Activated T-cell treated with anti-CD3 and anti-CD28 coated beads, Interleukin-2, amount 50 U/mL, for 4 hours (primary cell): ENCODE results near the gene SLC34A3. TPM values are rescaled to one million over a fixed set of nuclear protein-coding genes. Genes with fewer than 3 reads are reported as not detected.

Source experiments
- ATAC-seq, 2 donors: fragments of 200-7000 bp; cut with Tn5 transposase; one replicate each; pipeline ENCODE4 v1.10.0; 2021
- DNase-seq: peaks from one replicate; pipeline ENCODE4 v3.0.0-alpha.2; 2020
- H3K27me3 Mint-ChIP-seq: one replicate; pipeline ENCODE4 v1.8.0; 2021; ENCODE audit warnings: low read depth, mixed read lengths
- H3K36me3 Mint-ChIP-seq: one replicate; pipeline ENCODE4 v1.8.0; 2022; ENCODE audit warnings: mixed read lengths; ENCODE audit not compliant: insufficient read depth
- H3K4me1 Mint-ChIP-seq: one replicate; pipeline ENCODE4 v1.8.0; 2021; ENCODE audit warnings: low read depth, mixed read lengths
- H3K4me3 Mint-ChIP-seq: one replicate; pipeline ENCODE4 v1.8.0; 2021; ENCODE audit warnings: mild to moderate bottlenecking, moderate library complexity, mixed read lengths
- H3K9me3 Mint-ChIP-seq: one replicate; pipeline ENCODE4 v1.8.0; 2021; ENCODE audit warnings: mixed read lengths
- total RNA-seq, 3 donors: library from RNA; stranded (reverse); gene quantifications; one replicate each; pipeline ENCODE4 v1.2.1, GENCODE V29; 2021

SLC34A3 gene
- total RNA-seq, 3 donors from 2014 or later, result not detected

DNA sequence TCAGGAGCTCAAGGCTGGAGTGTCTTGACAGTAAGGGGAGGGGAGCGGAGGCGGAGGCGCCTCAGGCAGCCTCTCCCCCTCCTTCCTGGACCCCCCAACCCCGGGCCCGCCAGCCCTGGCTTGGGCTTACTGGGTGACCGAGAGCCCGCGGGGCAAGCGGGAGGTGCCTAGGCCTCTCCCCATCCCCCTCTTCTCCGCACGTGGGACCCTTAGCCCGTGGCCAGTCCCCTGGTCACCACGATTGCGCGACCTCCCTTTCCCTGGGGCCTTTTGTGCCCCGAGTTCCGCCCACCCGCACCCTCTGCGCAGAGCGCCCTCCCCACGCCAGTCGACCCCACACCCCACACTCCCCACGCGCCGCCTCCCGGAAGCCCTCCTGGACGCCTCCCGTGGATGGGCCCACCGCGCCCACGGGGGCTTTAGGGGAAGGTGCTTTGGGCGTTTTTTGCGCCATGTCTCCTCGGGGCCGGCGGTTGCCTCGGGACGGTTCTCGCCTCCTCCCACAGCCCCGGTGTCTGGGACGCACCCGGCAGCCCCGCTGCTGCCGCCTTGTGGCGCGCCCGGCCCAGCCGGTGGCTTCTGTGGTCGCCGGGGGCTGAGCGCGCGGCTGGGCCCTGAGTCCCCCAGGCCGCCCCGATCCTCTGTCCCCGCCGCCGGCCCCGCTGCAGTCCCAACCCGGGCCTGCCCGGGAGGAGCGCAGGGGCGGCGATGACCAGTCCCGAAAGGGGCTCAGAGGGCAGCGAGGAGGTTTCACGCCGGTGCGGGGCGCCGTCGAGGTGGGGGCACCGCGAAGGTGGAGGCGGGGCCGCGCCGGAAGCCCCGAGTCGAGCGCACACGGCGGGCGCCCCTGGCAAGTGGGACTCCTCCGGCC is 50.0 kb downstream of the SLC34A3 start:
- ATAC-seq, result peak in 1 of 2 donors; percentile 23

GRCh38 chr9:137281345-137282116 is 50.8 kb downstream of the SLC34A3 start:
- Mint-ChIP-seq H3K9me3 (no peaks in the 10 kb centered on the region), H3K36me3 (peaks cover 2% of the 10 kb centered on the region), H3K4me3 (no peak overlapping the region), H3K27me3 (peaks cover 7% of the 10 kb centered on the region), H3K4me1 (peaks cover 8% of the 10 kb centered on the region)
- DNase-seq, result no peak
- no peak for ATAC-seq

More for the DNA sequence above, 50.0 kb downstream of the SLC34A3 start:
- Mint-ChIP-seq H3K27me3 (peaks cover 7% of the 10 kb centered on the region), H3K36me3 (peaks cover 2% of the 10 kb centered on the region), H3K4me1 (peaks cover 9% of the 10 kb centered on the region), H3K9me3 (no peaks in the 10 kb centered on the region), H3K4me3 (no peak overlapping the region)
- DNase-seq, result no peak

Other genes starting within 250 kb of the SLC34A3 start
- gene LCNL1, start 247.9 kb upstream of the SLC34A3 start, total RNA-seq, result not detected
- gene PAXX, start 238.5 kb upstream of the SLC34A3 start, total RNA-seq, result 100 to 1,000 TPM; 106 to 126 (median 123) TPM
- under 1 TPM in 2 of 3 donors, not detected in 1; 0.18 to 0.54 TPM for gene CLIC3, start 234.3 kb upstream of the SLC34A3 start, total RNA-seq
- 10 to 100 TPM in 2 of 3 donors, 1 to 10 TPM in 1; 9.1 to 15.3 (median 14.3) TPM for gene ABCA2, start 202.7 kb upstream of the SLC34A3 start, total RNA-seq
- 1 to 10 TPM in 1 of 3 donors, under 1 TPM in 2; 0.74 to 2.4 (median 0.81) TPM for gene FUT7, start 198.8 kb upstream of the SLC34A3 start, total RNA-seq
- 10 to 100 TPM; 15.1 to 33.0 (median 23.2) TPM for gene NPDC1, start 184.7 kb upstream of the SLC34A3 start, total RNA-seq
- gene ENTPD2, start 176.8 kb upstream of the SLC34A3 start, total RNA-seq, result under 1 TPM in 1 of 3 donors, not detected in 2; 0.34 TPM
- 1 to 10 TPM; 3.6 to 5.5 (median 4.6) TPM for gene SAPCD2, start 160.3 kb upstream of the SLC34A3 start, total RNA-seq
- gene UAP1L1, start 153.4 kb upstream of the SLC34A3 start, total RNA-seq, result 1 to 10 TPM; 5.6 to 8.4 (median 7.8) TPM
- 10 to 100 TPM; 30.7 to 34.0 (median 33.5) TPM for gene MAN1B1, start 143.9 kb upstream of the SLC34A3 start, total RNA-seq
- 100 to 1,000 TPM; 352 to 394 (median 392) TPM for gene DPP7, start 116.2 kb upstream of the SLC34A3 start, total RNA-seq
- under 1 TPM in 2 of 3 donors, not detected in 1; 0.13 to 0.26 TPM for gene GRIN1, start 91.7 kb upstream of the SLC34A3 start, total RNA-seq
- under 1 TPM in 1 of 3 donors, not detected in 2; 0.18 TPM for gene LRRC26, start 60.9 kb upstream of the SLC34A3 start, total RNA-seq
- not detected for gene TMEM210, start 58.8 kb upstream of the SLC34A3 start, total RNA-seq
- gene ANAPC2, start 42.3 kb upstream of the SLC34A3 start, total RNA-seq, result 10 to 100 TPM; 71.9 to 86.3 (median 73.3) TPM
- 100 to 1,000 TPM; 144 to 156 (median 150) TPM for gene SSNA1, start 42.2 kb upstream of the SLC34A3 start, total RNA-seq
- 10 to 100 TPM; 15.4 to 15.6 (median 15.5) TPM for gene TPRN, start 30.2 kb upstream of the SLC34A3 start, total RNA-seq
- gene TMEM203, start 25.3 kb upstream of the SLC34A3 start, total RNA-seq, result 10 to 100 TPM; 42.3 to 45.1 (median 44.4) TPM
- 10 to 100 TPM; 45.2 to 53.7 (median 50.5) TPM for gene NDOR1, start 25.2 kb upstream of the SLC34A3 start, total RNA-seq
- 1 to 10 TPM; 3.3 to 6.0 (median 4.4) TPM for gene RNF208, start 8.7 kb upstream of the SLC34A3 start, total RNA-seq
- under 1 TPM in 2 of 3 donors, not detected in 1; 0.46 to 0.50 TPM for gene CYSRT1, start 5.7 kb upstream of the SLC34A3 start, total RNA-seq
- gene RNF224, start 3.4 kb upstream of the SLC34A3 start, total RNA-seq, result not detected
- 100 to 1,000 TPM; 345 to 383 (median 380) TPM for gene TUBB4B, start 10.4 kb downstream of the SLC34A3 start, total RNA-seq
- gene STPG3, start 20.4 kb downstream of the SLC34A3 start, total RNA-seq, result not detected
- gene NELFB, start 24.4 kb downstream of the SLC34A3 start, total RNA-seq, result 10 to 100 TPM; 72.0 to 81.1 (median 73.5) TPM
- gene TOR4A, start 46.8 kb downstream of the SLC34A3 start, total RNA-seq, result 1 to 10 TPM; 3.2 to 4.0 (median 3.6) TPM
- 10 to 100 TPM in 2 of 3 donors, 1 to 10 TPM in 1; 7.6 to 15.6 (median 11.6) TPM for gene NRARP, start 71.4 kb downstream of the SLC34A3 start, total RNA-seq
- 1 to 10 TPM; 1.7 to 2.8 (median 2.5) TPM for gene EXD3, start 192.3 kb downstream of the SLC34A3 start, total RNA-seq
- under 1 TPM; 0.34 to 0.82 (median 0.46) TPM for gene NOXA1, start 192.5 kb downstream of the SLC34A3 start, total RNA-seq
- not detected for gene ENTPD8, start 210.5 kb downstream of the SLC34A3 start, total RNA-seq
- 10 to 100 TPM; 69.5 to 89.1 (median 87.7) TPM for gene NSMF, start 228.4 kb downstream of the SLC34A3 start, total RNA-seq